Spleen (tissue), 11 donors: ENCODE measurements around the gene C5orf15. TPM values are rescaled to one million over a fixed set of nuclear protein-coding genes. Genes with fewer than 3 reads are reported as not detected.

ENCODE experiments used
- DNase-seq: peaks from one replicate; pipeline ENCODE4 v3.0.0-alpha.2; 2020
- H3K27ac ChIP-seq, 8 donors: fragments of 200-600 bp; sonication (generic) in 7 of 8; 1 replicate in 4 of 8; 2 replicates in 4 of 8; pipeline versions ENCODE4 v1.5.0 to v1.8.0; 2016 to 2021; ENCODE audit warnings: inconsistent platforms in 4 of 8, mild to moderate bottlenecking in 4 of 8, moderate library complexity in 1 of 8
- H3K27me3 ChIP-seq, 7 donors: fragments of 200-600 bp; sonication (generic) in 6 of 7; replicated peaks in 1 of 7; 1 replicate in 4 of 7; 2 replicates in 3 of 7; pipeline versions ENCODE4 v1.5.0 to v1.8.0; 2016 to 2021; ENCODE audit warnings: inconsistent platforms in 3 of 7, mild to moderate bottlenecking in 1 of 7
- H3K36me3 ChIP-seq, 6 donors: fragments of 200-600 bp; sonication (generic) in 5 of 6; 1 replicate in 4 of 6; 2 replicates in 2 of 6; pipeline versions ENCODE4 v1.5.0 to v1.8.0; 2016 to 2021; ENCODE audit warnings: inconsistent platforms in 2 of 6
- H3K4me1 ChIP-seq, 6 donors: fragments of 200-600 bp; sonication (generic) in 5 of 6; 1 replicate in 3 of 6; 2 replicates in 3 of 6; pipeline versions ENCODE4 v1.5.0 to v1.8.0; 2016 to 2021; ENCODE audit warnings: inconsistent platforms in 3 of 6
- H3K4me3 ChIP-seq, 8 donors: fragments of 200-600 bp; sonication (generic) in 7 of 8; 1 replicate in 4 of 8; 2 replicates in 4 of 8; pipeline versions ENCODE4 v1.5.0 to v1.8.0; 2016 to 2021; ENCODE audit warnings: inconsistent platforms in 4 of 8, mild to moderate bottlenecking in 4 of 8, moderate library complexity in 2 of 8
- H3K9me3 ChIP-seq, 8 donors: fragments of 200-600 bp; sonication (generic) in 7 of 8; 1 replicate in 4 of 8; 2 replicates in 4 of 8; pipeline versions ENCODE4 v1.5.0 to v1.8.0; 2016 to 2021; ENCODE audit warnings: inconsistent platforms in 4 of 8
- POLR2A ChIP-seq, 3 donors: fragments of 450-650 bp; IDR thresholded peaks; one replicate each; pipeline ENCODE4 v1.5.1; 2017; ENCODE audit warnings: antibody characterized with exemption in 3 of 3, mild to moderate bottlenecking in 1 of 3
- POLR2AphosphoS5 ChIP-seq, 3 donors: sonication (generic); formaldehyde crosslinking; IDR thresholded peaks; one replicate each; pipeline ENCODE4 v1.5.1; 2017; ENCODE audit warnings: antibody characterized with exemption in 3 of 3
- WGBS, 5 donors: extraction: QIAGEN DNeasy Blood & Tissue Kit in 3 of 5; methylation state at CpG; one replicate each; pipeline versions ENCODE4 v1.1.5 to v1.1.7; 2013 to 2018; 5-methylcytosine and 5-hydroxymethylcytosine counted together
- intact Hi-C: fragments of 100-400 bp; cut with DNase I; formaldehyde crosslinking; loops from one replicate; pipeline ENCODE4 v1.15.0; 2023; ENCODE audit warnings: low total_unique reads
- polyA plus RNA-seq, 3 donors: library from polyadenylated mRNA; stranded (reverse); fragments of 200-250 nt; gene quantifications; one replicate each; pipeline ENCODE4 v1.2.1, GENCODE V29; 2013
- total RNA-seq, 7 donors: library from RNA; depleted of rRNA in 3 of 7; stranded (reverse); fragments of >200 nt in 3 of 7; fragmentation: NEBNext Ultra II Directional in 4 of 7; extraction: Animal tissue kit (Norgen Biotek cat#: 25700) in 4 of 7; gene quantifications; one replicate each; pipeline versions ENCODE4 v1.1.0 to v1.2.1, GENCODE V29; 2016 to 2021
- TF ChIP-seq, protein P1 (sequence below), 11 experiments: fragments of 200-600 bp in 7 of 11; fragments of 450-650 bp in 4 of 11; sonication (generic) in 4 of 11; IDR thresholded peaks in 8 of 11; conservative IDR thresholded peaks in 3 of 11; 1 replicate in 7 of 11; 2 replicates in 4 of 11; pipeline versions ENCODE4 v1.4.0 to v1.8.0; 2016 to 2021; ENCODE audit warnings: antibody characterized with exemption in 11 of 11, inconsistent platforms in 4 of 11, mild to moderate bottlenecking in 1 of 11
- donor health status: healthy with polysubstance abuse.
- donor health status: DM: no; HTN: no; CAD: no; lungs with moderate emphysema.
- donor health status: DM: no; HTN: no; CAD: no.
- donor health status: Bipolar disorder and iron deficiency.
- donor health status: healthy.
- donor health status: DM: no; HTN: no; CAD: no.
- donor health status: DM: yes; HTN: yes; CAD: no.

C5orf15 gene
- total and polyA plus RNA-seq, 10 donors, result 25.4 to 49.6 (median 28.5) TPM

GRCh38 chr5:133994297-133994989, 26.0 kb upstream of the C5orf15 start:
- Histone ChIP-seq H3K4me3 (no peak overlapping the region), H3K9me3 (no peaks in the 10 kb centered on the region), H3K27ac (no peak overlapping the region), H3K36me3 (peaks cover 0 to 35% (median 21%) of the 10 kb centered on the region in 6 donors), H3K4me1 (peaks cover 6 to 73% (median 47%) of the 10 kb centered on the region in 6 donors), H3K27me3 (no peaks in the 10 kb centered on the region)
- 82 to 89% (median 84%) methylated on average over 9 of the region's 9 CpGs for WGBS, 5 donors
- no peak for DNase-seq
- TF ChIP-seq POLR2A (IDR thresholded peaks at IDR 0.05), result no peak
- TF ChIP-seq, protein P1, sequence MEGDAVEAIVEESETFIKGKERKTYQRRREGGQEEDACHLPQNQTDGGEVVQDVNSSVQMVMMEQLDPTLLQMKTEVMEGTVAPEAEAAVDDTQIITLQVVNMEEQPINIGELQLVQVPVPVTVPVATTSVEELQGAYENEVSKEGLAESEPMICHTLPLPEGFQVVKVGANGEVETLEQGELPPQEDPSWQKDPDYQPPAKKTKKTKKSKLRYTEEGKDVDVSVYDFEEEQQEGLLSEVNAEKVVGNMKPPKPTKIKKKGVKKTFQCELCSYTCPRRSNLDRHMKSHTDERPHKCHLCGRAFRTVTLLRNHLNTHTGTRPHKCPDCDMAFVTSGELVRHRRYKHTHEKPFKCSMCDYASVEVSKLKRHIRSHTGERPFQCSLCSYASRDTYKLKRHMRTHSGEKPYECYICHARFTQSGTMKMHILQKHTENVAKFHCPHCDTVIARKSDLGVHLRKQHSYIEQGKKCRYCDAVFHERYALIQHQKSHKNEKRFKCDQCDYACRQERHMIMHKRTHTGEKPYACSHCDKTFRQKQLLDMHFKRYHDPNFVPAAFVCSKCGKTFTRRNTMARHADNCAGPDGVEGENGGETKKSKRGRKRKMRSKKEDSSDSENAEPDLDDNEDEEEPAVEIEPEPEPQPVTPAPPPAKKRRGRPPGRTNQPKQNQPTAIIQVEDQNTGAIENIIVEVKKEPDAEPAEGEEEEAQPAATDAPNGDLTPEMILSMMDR (IDR thresholded peaks at IDR 0.05 in 8 of 11, conservative IDR thresholded peaks at IDR 0.05 in 3 of 11), result no peak
- TF ChIP-seq POLR2AphosphoS5 (IDR thresholded peaks at IDR 0.05), result no peak
- intact Hi-C loops, result no loop called here

GRCh38 chr5:133993185-133993936, 24.9 kb upstream of the C5orf15 start:
- no peaks in the 10 kb centered on the region for H3K27me3 ChIP-seq
- H3K4me3 ChIP-seq, result no peak overlapping the region
- H3K36me3 ChIP-seq, result peaks cover 0 to 46% (median 32%) of the 10 kb centered on the region in 6 donors
- H3K4me1 ChIP-seq, result peaks cover 6 to 62% (median 41%) of the 10 kb centered on the region in 6 donors
- TF ChIP-seq, protein P1 (IDR thresholded peaks at IDR 0.05 in 8 of 11, conservative IDR thresholded peaks at IDR 0.05 in 3 of 11), result no peak
- TF ChIP-seq POLR2AphosphoS5 (IDR thresholded peaks at IDR 0.05), result no peak
- no peak for TF ChIP-seq POLR2A (IDR thresholded peaks at IDR 0.05)
- 60 to 89% (median 84%) methylated on average over 2 of the region's 2 CpGs for WGBS, 5 donors
- intact Hi-C loops, result no loop called here
- H3K27ac ChIP-seq, result no peak overlapping the region
- DNase-seq, result no peak
- H3K9me3 ChIP-seq, result no peaks in the 10 kb centered on the region

GRCh38 chr5:133992429-133993155, 24.2 kb upstream of the C5orf15 start:
- DNase-seq, result no peak
- no peaks in the 10 kb centered on the region for H3K27me3 ChIP-seq
- H3K4me1 ChIP-seq, result peaks cover 6 to 55% (median 40%) of the 10 kb centered on the region in 6 donors
- intact Hi-C loops, result no loop called here
- 70 to 81% (median 78%) methylated on average over 7 to 8 of the region's 8 CpGs for WGBS, 5 donors
- H3K9me3 ChIP-seq, result no peaks in the 10 kb centered on the region
- H3K27ac ChIP-seq, result no peak overlapping the region
- H3K36me3 ChIP-seq, result peaks cover 0 to 54% (median 39%) of the 10 kb centered on the region in 6 donors
- no peak overlapping the region for H3K4me3 ChIP-seq
- TF ChIP-seq POLR2AphosphoS5 (IDR thresholded peaks at IDR 0.05), result no peak
- no peak for TF ChIP-seq POLR2A (IDR thresholded peaks at IDR 0.05)

DNA sequence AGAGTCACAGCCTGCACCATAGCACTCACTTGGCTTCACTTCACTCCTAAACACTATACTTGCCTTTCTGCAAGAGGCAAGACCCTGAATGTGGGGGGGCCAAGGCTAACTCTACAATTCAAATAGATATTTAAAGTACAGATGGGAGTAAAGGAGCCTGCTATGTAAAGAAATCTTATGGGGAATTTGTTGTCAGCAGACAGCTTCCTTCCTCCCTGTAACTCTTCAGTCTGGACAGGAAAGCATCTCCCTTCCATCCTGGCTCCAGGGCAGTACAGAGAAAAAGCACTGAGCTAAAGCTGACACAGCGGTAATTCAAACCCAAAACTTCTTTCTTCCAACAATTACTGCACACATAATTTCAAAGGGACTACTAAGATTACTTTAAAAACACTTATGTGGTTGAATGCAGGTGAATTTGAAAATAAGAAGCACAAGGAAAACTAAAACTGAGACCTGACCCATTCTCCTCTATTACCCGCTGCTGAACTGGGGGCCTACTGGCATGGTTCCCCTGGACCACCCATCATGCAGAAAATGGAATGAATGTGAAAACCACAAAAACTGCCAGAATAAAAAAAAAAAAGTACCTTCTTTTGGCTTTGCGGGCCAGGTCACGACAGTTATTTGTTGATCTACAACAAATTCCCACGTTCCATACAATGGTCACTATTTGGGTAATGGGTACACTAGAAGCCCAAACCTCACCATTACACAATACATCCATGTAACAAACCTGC, 22.9 kb upstream of the C5orf15 start:
- TF ChIP-seq, protein P1 (IDR thresholded peaks at IDR 0.05 in 8 of 11, conservative IDR thresholded peaks at IDR 0.05 in 3 of 11), result no peak
- TF ChIP-seq POLR2AphosphoS5 (IDR thresholded peaks at IDR 0.05), result no peak
- TF ChIP-seq POLR2A (IDR thresholded peaks at IDR 0.05), result no peak
- no peaks in the 10 kb centered on the region for H3K27me3 ChIP-seq
- H3K4me1 ChIP-seq, result peaks cover 5 to 43% (median 32%) of the 10 kb centered on the region in 6 donors
- intact Hi-C loops, result no loop called here
- no peaks in the 10 kb centered on the region for H3K9me3 ChIP-seq
- no peak for DNase-seq
- WGBS, 5 donors, result 89 to 95% (median 93%) methylated on average over 5 of the region's 5 CpGs
- no peak overlapping the region for H3K27ac ChIP-seq
- peaks cover 0 to 66% (median 51%) of the 10 kb centered on the region in 6 donors for H3K36me3 ChIP-seq
- no peak overlapping the region for H3K4me3 ChIP-seq
